HFFc6 (cell line): ENCODE data around the gene RALGPS1. TPM values are rescaled to one million over a fixed set of nuclear protein-coding genes. Genes with fewer than 3 reads are reported as not detected.

Source experiments
- DNase-seq: peaks from one replicate; pipeline ENCODE4 v3.0.0-alpha.2; 2018
- H3K27ac Mint-ChIP-seq: 2 replicates; pipeline ENCODE4 v1.8.0; 2020; ENCODE audit warnings: mild to moderate bottlenecking, mixed read lengths
- H3K27me3 Mint-ChIP-seq: 2 replicates; pipeline ENCODE4 v1.8.0; 2021; ENCODE audit warnings: mild to moderate bottlenecking, moderate library complexity, mixed read lengths; ENCODE audit not compliant: insufficient read depth
- H3K36me3 Mint-ChIP-seq: 2 replicates; pipeline ENCODE4 v1.8.0; 2021; ENCODE audit warnings: low read depth, mixed read lengths
- H3K4me1 Mint-ChIP-seq: 2 replicates; pipeline ENCODE4 v1.8.0; 2020; ENCODE audit warnings: low read depth, mixed read lengths
- H3K4me3 Mint-ChIP-seq: 2 replicates; pipeline ENCODE4 v1.8.0; 2020; ENCODE audit warnings: mild to moderate bottlenecking, moderate library complexity, mixed read lengths
- H3K9me3 Mint-ChIP-seq: 2 replicates; pipeline ENCODE4 v1.8.0; 2020; ENCODE audit warnings: mild to moderate bottlenecking, mixed read lengths
- total RNA-seq, 6 experiments: library from RNA; stranded (reverse); fragmentation: NEBNext Ultra II Directional; extraction: Animal tissue kit (Norgen Biotek cat#: 25700); gene quantifications; 2 replicates in 1 of 6; 3 replicates in 5 of 6; pipeline ENCODE4 v1.2.3, GENCODE V29; 2021
- TF ChIP-seq, protein P1 (sequence below): fragments of 200-600 bp; sonication (generic); IDR thresholded peaks from 2 replicates; pipeline ENCODE4 v1.5.0; 2021; ENCODE audit warnings: antibody characterized with exemption, mild to moderate bottlenecking

RALGPS1 gene
- total RNA-seq, 6 experiments from 2014 or later = 0.68 to 1.6 (median 1.1) TPM

DNA sequence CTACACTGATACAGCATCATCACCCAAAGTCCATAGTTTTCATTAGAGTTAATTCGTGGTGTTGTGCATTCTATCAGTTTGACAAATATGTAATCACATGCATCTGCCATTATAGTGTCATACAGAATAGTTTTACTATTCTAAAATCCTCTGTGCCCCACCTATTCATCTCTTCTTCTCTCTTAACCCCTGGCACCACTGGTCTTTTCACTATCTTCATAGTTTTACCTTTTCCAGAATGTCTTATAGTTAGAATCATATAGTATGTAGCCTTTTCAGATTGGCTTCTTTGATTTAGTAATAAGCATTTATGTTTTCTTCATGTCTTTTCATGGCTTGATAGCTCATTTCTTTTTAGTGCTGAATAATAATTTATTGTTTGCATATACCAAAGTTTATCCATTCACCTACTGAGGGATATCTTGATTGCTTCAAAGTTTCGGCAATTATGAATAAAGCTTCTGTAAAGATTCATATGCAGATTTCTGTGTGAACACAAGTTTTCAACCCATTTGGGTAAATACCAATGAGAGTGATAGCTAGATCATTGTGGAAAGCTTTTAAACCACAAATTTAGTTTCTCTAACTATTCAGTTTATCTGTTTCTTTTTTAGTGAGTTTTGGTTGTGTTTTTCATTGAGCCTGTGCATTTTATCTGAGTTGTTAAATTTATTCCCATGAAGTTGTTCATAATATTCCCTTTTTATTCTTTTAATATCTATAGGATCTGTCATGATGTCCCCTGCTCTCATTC lies 84.9 kb downstream of the RALGPS1 start:
- Mint-ChIP-seq H3K9me3 (peaks cover 12% of the 10 kb centered on the region), H3K27ac (no peak overlapping the region)
- TF ChIP-seq, protein P1, sequence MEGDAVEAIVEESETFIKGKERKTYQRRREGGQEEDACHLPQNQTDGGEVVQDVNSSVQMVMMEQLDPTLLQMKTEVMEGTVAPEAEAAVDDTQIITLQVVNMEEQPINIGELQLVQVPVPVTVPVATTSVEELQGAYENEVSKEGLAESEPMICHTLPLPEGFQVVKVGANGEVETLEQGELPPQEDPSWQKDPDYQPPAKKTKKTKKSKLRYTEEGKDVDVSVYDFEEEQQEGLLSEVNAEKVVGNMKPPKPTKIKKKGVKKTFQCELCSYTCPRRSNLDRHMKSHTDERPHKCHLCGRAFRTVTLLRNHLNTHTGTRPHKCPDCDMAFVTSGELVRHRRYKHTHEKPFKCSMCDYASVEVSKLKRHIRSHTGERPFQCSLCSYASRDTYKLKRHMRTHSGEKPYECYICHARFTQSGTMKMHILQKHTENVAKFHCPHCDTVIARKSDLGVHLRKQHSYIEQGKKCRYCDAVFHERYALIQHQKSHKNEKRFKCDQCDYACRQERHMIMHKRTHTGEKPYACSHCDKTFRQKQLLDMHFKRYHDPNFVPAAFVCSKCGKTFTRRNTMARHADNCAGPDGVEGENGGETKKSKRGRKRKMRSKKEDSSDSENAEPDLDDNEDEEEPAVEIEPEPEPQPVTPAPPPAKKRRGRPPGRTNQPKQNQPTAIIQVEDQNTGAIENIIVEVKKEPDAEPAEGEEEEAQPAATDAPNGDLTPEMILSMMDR = no peak

GRCh38 chr9:127004946-127005769 lies 90.6 kb downstream of the RALGPS1 start:
- no peaks in the 10 kb centered on the region for H3K4me1 Mint-ChIP-seq
- no peaks in the 10 kb centered on the region for H3K36me3 Mint-ChIP-seq
- no peak overlapping the region for H3K4me3 Mint-ChIP-seq
- no peak overlapping the region for H3K27ac Mint-ChIP-seq
- no peaks in the 10 kb centered on the region for H3K9me3 Mint-ChIP-seq
- DNase-seq = no peak
- H3K27me3 Mint-ChIP-seq = peaks cover 16% of the 10 kb centered on the region
- TF ChIP-seq, protein P1 = no peak

More for the DNA sequence above, 84.9 kb downstream of the RALGPS1 start:
- H3K4me3 Mint-ChIP-seq = no peak overlapping the region
- no peaks in the 10 kb centered on the region for H3K4me1 Mint-ChIP-seq
- no peaks in the 10 kb centered on the region for H3K36me3 Mint-ChIP-seq
- H3K27me3 Mint-ChIP-seq = peaks cover 4% of the 10 kb centered on the region; the same call in 1 of the 2 replicates
- no peak for DNase-seq

- Mint-ChIP-seq H3K36me3 (no peaks in the 10 kb centered on the region), H3K27ac (no peak overlapping the region), H3K9me3 (no peaks in the 10 kb centered on the region), H3K27me3 (peaks cover 20% of the 10 kb centered on the region), H3K4me3 (no peak overlapping the region), H3K4me1 (no peaks in the 10 kb centered on the region)
- TF ChIP-seq, protein P1 = no peak
- no peak for DNase-seq
Measured at GRCh38 chr9:127005770-127006314, 91.3 kb downstream of the RALGPS1 start.

DNA sequence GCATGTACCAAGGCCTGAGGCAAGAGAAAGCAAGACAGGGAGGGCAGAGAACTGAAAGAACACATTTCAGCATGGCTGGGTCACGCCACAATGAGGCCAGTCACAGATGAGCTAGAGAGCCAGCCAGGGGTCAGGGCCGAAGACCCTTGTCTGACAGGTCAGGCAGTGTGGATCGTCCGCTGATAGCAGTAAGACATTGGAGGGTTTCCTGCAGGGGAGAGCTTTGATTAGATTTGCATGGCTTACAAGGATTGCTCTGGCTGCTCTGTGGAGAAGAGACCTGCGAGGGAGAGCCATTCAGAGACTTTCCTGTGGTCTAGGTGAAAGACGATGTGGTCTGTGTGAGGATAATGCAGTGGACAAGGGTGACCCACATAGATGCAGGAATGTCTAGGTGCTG lies 93.1 kb downstream of the RALGPS1 start:
- Mint-ChIP-seq H3K9me3 (no peaks in the 10 kb centered on the region), H3K4me1 (no peaks in the 10 kb centered on the region), H3K27ac (no peak overlapping the region), H3K36me3 (no peaks in the 10 kb centered on the region), H3K4me3 (no peak overlapping the region), H3K27me3 (peaks cover 33% of the 10 kb centered on the region)
- TF ChIP-seq, protein P1 = no peak
- DNase-seq = no peak

GRCh38 chr9:127008076-127008475 lies 93.5 kb downstream of the RALGPS1 start:
- Mint-ChIP-seq H3K9me3 (no peaks in the 10 kb centered on the region), H3K27ac (no peak overlapping the region), H3K36me3 (no peaks in the 10 kb centered on the region), H3K27me3 (peaks cover 33% of the 10 kb centered on the region), H3K4me3 (no peak overlapping the region), H3K4me1 (no peaks in the 10 kb centered on the region)
- no peak for DNase-seq
- TF ChIP-seq, protein P1 = no peak
